Gastroesophageal sphincter (tissue), 3 donors: ENCODE results near the gene CTSW.

Experiments used
- CTCF ChIP-seq, 4 experiments: fragments of 200-600 bp in 2 of 4; fragments of 450-650 bp in 2 of 4; sonication (generic) in 1 of 4; IDR thresholded peaks; one replicate each; pipeline ENCODE4 v1.5.1; 2017 to 2019; ENCODE audit warnings: antibody characterized with exemption in 4 of 4, mild to moderate bottlenecking in 2 of 4, moderate library complexity in 2 of 4
- EP300 ChIP-seq: sonication (generic); formaldehyde crosslinking; IDR thresholded peaks from one replicate; pipeline ENCODE4 v1.6.1; 2017; ENCODE audit warnings: antibody characterized with exemption, mild to moderate bottlenecking
- POLR2A ChIP-seq, 2 donors: fragments of 450-650 bp; IDR thresholded peaks; one replicate each; pipeline ENCODE4 v1.6.1; 2017; ENCODE audit warnings: antibody characterized with exemption in 2 of 2, mild to moderate bottlenecking in 2 of 2, moderate library complexity in 1 of 2
- POLR2AphosphoS5 ChIP-seq: sonication (generic); formaldehyde crosslinking; IDR thresholded peaks from one replicate; pipeline ENCODE4 v1.6.1; 2017; ENCODE audit warnings: antibody characterized with exemption

GRCh38 chr11:65891219-65892136 is 11.8 kb downstream of the CTSW start:
- TF ChIP-seq CTCF (IDR thresholded peaks at IDR 0.05) (peak in 2 of 4 experiments; percentile 3 to 48), POLR2A (IDR thresholded peaks at IDR 0.05) (peak in 1 of 2 donors; percentile 17), POLR2AphosphoS5 (no peak), EP300 (no peak)
